ENCODE results near the gene SDK1.

Gene SDK1

DNA sequence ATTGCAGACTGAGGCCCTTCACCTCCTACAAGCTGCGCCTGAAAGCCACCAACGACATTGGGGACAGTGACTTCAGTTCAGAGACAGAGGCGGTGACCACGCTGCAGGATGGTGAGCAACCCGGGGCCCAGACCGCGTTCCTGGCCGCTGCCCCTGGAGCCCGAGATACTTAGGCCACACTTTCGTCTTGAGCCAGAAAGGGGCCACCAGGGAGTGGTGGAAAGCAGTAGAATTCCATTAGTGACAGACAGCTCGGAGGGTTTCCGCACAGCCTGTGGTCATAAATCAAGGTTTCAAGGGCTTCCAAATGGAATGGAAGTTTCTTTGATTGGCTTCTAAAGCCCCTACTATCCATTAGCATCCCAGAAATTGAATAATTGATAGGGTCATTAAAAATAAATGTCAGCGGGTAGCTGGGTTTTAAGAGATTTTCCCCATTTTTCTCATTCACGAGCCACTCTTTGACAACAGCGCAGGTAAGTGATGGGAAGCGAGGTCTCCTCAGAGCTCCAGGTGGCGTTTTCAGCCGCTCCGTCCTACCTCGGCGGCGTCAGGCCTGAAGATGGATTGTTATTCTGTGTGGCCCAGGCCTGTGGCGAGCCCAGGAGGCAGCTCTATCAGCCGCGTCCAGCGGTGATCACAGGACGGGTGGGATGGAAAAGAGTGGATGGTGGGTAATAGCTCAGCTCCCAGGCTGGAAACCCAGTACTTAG is 857.5 kb downstream of the SDK1 start:
- Histone ChIP-seq H2BK120ac (ENCODE audit: low read depth, low read length) (no peak overlapping the region), H2BK12ac (ENCODE audit: low read length in 2 of 2) (no peak overlapping the region), H3K4me1 (ENCODE audit: control insufficient read depth, insufficient read depth, low read depth, low read length) (peaks cover 4% of the 10 kb centered on the region), H4K91ac (ENCODE audit: low read length) (no peak overlapping the region), H2BK15ac (ENCODE audit: low read depth, poor library complexity, severe bottlenecking) (no peak overlapping the region), H3K4me3 (ENCODE audit: insufficient read depth in 1 of 2, low read depth in 1 of 2, low read length in 2 of 2) (no peak overlapping the region), H3K14ac (ENCODE audit: low read length in 2 of 2) (no peak overlapping the region), H3K23ac (ENCODE audit: low read length in 2 of 2) (no peak overlapping the region), H3K4ac (ENCODE audit: low read depth in 1 of 2, low read length in 2 of 2) (no peak overlapping the region), H3K9ac (ENCODE audit: low read length) (no peak overlapping the region), H3K36me3 (ENCODE audit: control insufficient read depth in 1 of 2, insufficient read depth in 2 of 2, low read depth in 1 of 2, low read length in 2 of 2) (peaks cover 0 to 10% of the 10 kb centered on the region in 2 experiments), H3K9me3 (ENCODE audit: control insufficient read depth, low read length) (no peaks in the 10 kb centered on the region), H2BK5ac (ENCODE audit: low read depth, low read length, poor library complexity, severe bottlenecking) (no peak overlapping the region), H2AK5ac (ENCODE audit: low read length, severe bottlenecking) (no peak overlapping the region), H3K4me2 (ENCODE audit: low read length, poor library complexity, severe bottlenecking) (no peak overlapping the region), H4K8ac (ENCODE audit: low read length) (no peak overlapping the region), H3K27ac (ENCODE audit: low read length, poor library complexity, severe bottlenecking) (no peak overlapping the region), H3K79me1 (replicated peaks; ENCODE audit: low read length, poor library complexity, severe bottlenecking) (no peaks in the 10 kb centered on the region), H3K18ac (ENCODE audit: low read depth in 1 of 2, low read length in 2 of 2) (no peak overlapping the region), H2AFZ (ENCODE audit: low read depth, low read length) (no peak overlapping the region), H3K27me3 (ENCODE audit: control insufficient read depth in 1 of 2, insufficient read depth in 1 of 2, low read length in 2 of 2) (no peaks in the 10 kb centered on the region)
- DNase-seq = no peak
- WGBS = 92% methylated on average over 20 of the region's 27 CpGs

DNA sequence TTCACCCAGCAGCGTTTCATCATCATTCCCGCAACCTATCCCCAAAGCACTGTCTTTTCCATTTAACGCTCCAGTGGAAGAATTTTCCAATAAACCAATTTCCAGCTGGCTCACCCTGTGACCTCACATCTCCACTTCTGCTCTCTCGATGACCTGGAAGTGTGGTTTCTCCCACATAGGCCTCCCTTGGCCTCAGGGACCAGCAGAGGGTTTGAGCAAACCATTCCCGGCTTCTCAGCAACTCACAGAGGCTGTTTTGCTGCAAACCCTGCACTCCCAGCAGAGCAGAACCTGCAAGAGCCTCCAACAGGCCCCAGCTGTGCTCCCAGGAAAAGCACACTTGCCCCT is 858.1 kb downstream of the SDK1 start:
- H3K9ac ChIP-seq (ENCODE audit: low read length) = no peak overlapping the region
- H3K79me1 ChIP-seq (replicated peaks; ENCODE audit: low read length, poor library complexity, severe bottlenecking) = no peaks in the 10 kb centered on the region
- no peak overlapping the region for H4K8ac ChIP-seq (ENCODE audit: low read length)
- H2AFZ ChIP-seq (ENCODE audit: low read depth, low read length) = no peak overlapping the region
- H3K23ac ChIP-seq (ENCODE audit: low read length in 2 of 2) = no peak overlapping the region
- DNase-seq = no peak
- 78% methylated on average over 5 of the region's 5 CpGs for WGBS
- no peak overlapping the region for H2BK12ac ChIP-seq (ENCODE audit: low read length in 2 of 2)
- H3K4me2 ChIP-seq (ENCODE audit: low read length, poor library complexity, severe bottlenecking) = no peak overlapping the region
- H2BK120ac ChIP-seq (ENCODE audit: low read depth, low read length) = no peak overlapping the region
- H3K9me3 ChIP-seq (ENCODE audit: control insufficient read depth, low read length) = no peaks in the 10 kb centered on the region
- peaks cover 4% of the 10 kb centered on the region for H3K4me1 ChIP-seq (ENCODE audit: control insufficient read depth, insufficient read depth, low read depth, low read length)
- H2AK5ac ChIP-seq (ENCODE audit: low read length, severe bottlenecking) = no peak overlapping the region
- H3K4ac ChIP-seq (ENCODE audit: low read depth in 1 of 2, low read length in 2 of 2) = no peak overlapping the region
- peaks cover 0 to 11% of the 10 kb centered on the region in 2 experiments for H3K36me3 ChIP-seq (ENCODE audit: control insufficient read depth in 1 of 2, insufficient read depth in 2 of 2, low read depth in 1 of 2, low read length in 2 of 2)
- no peak overlapping the region for H4K91ac ChIP-seq (ENCODE audit: low read length)
- H3K27me3 ChIP-seq (ENCODE audit: control insufficient read depth in 1 of 2, insufficient read depth in 1 of 2, low read length in 2 of 2) = no peaks in the 10 kb centered on the region
- H3K4me3 ChIP-seq (ENCODE audit: insufficient read depth in 1 of 2, low read depth in 1 of 2, low read length in 2 of 2) = no peak overlapping the region
- no peak overlapping the region for H3K18ac ChIP-seq (ENCODE audit: low read depth in 1 of 2, low read length in 2 of 2)
- H3K27ac ChIP-seq (ENCODE audit: low read length, poor library complexity, severe bottlenecking) = no peak overlapping the region
- no peak overlapping the region for H2BK15ac ChIP-seq (ENCODE audit: low read depth, poor library complexity, severe bottlenecking)
- no peak overlapping the region for H2BK5ac ChIP-seq (ENCODE audit: low read depth, low read length, poor library complexity, severe bottlenecking)
- no peak overlapping the region for H3K14ac ChIP-seq (ENCODE audit: low read length in 2 of 2)

DNA sequence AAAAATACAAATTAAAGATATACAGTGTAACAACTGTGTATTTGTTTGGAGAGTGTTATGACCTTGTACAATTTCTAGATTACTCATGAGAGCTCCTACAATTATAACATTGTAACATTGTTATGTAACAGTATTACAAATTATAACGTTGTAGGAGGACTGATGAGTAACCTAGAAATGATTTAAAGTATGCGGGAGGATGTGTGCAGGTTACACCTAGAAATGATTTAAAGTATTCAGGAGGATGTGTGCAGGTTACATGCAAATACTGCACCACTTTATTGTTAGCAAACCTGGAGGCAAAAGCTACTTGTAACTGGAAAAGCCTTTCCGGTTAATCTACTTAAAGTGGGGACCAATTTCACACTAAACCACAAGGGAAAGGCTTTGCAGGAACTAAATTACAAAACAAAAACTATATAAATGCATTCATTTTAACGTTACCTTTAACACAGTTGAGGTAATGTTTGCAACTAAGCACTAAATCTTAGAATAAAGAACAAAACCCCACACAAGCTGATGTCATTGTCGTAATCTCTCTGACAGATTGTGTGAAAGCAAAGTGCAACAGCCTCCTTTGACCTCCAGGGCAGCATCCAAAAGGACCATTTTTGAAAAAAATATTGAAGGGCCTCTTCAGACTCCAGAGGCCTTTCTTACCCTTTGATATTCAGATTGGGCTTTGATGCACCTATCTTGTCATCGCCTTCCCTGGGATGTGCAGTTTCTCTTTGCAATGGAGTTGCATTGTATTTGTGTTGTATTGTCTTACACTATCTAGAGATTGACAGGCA is 858.9 kb downstream of the SDK1 start:
- H3K9me3 ChIP-seq (ENCODE audit: control insufficient read depth, low read length) = no peaks in the 10 kb centered on the region
- H2AK5ac ChIP-seq (ENCODE audit: low read length, severe bottlenecking) = no peak overlapping the region
- no peak overlapping the region for H3K23ac ChIP-seq (ENCODE audit: low read length in 2 of 2)
- H3K14ac ChIP-seq (ENCODE audit: low read length in 2 of 2) = no peak overlapping the region
- peaks cover 4% of the 10 kb centered on the region for H3K4me1 ChIP-seq (ENCODE audit: control insufficient read depth, insufficient read depth, low read depth, low read length)
- H2BK5ac ChIP-seq (ENCODE audit: low read depth, low read length, poor library complexity, severe bottlenecking) = no peak overlapping the region
- H3K27me3 ChIP-seq (ENCODE audit: control insufficient read depth in 1 of 2, insufficient read depth in 1 of 2, low read length in 2 of 2) = no peaks in the 10 kb centered on the region
- H2AFZ ChIP-seq (ENCODE audit: low read depth, low read length) = no peak overlapping the region
- no peak overlapping the region for H4K91ac ChIP-seq (ENCODE audit: low read length)
- H4K8ac ChIP-seq (ENCODE audit: low read length) = no peak overlapping the region
- H3K36me3 ChIP-seq (ENCODE audit: control insufficient read depth in 1 of 2, insufficient read depth in 2 of 2, low read depth in 1 of 2, low read length in 2 of 2) = peaks cover 0 to 15% of the 10 kb centered on the region in 2 experiments
- no peak overlapping the region for H3K4me3 ChIP-seq (ENCODE audit: insufficient read depth in 1 of 2, low read depth in 1 of 2, low read length in 2 of 2)
- no peak overlapping the region for H3K18ac ChIP-seq (ENCODE audit: low read depth in 1 of 2, low read length in 2 of 2)
- DNase-seq = no peak
- no peaks in the 10 kb centered on the region for H3K79me1 ChIP-seq (replicated peaks; ENCODE audit: low read length, poor library complexity, severe bottlenecking)
- H3K27ac ChIP-seq (ENCODE audit: low read length, poor library complexity, severe bottlenecking) = no peak overlapping the region
- H2BK120ac ChIP-seq (ENCODE audit: low read depth, low read length) = no peak overlapping the region
- H2BK12ac ChIP-seq (ENCODE audit: low read length in 2 of 2) = no peak overlapping the region
- H3K9ac ChIP-seq (ENCODE audit: low read length) = no peak overlapping the region
- H2BK15ac ChIP-seq (ENCODE audit: low read depth, poor library complexity, severe bottlenecking) = no peak overlapping the region
- WGBS = 80% methylated on average over 6 of the region's 6 CpGs
- H3K4me2 ChIP-seq (ENCODE audit: low read length, poor library complexity, severe bottlenecking) = no peak overlapping the region
- no peak overlapping the region for H3K4ac ChIP-seq (ENCODE audit: low read depth in 1 of 2, low read length in 2 of 2)

DNA sequence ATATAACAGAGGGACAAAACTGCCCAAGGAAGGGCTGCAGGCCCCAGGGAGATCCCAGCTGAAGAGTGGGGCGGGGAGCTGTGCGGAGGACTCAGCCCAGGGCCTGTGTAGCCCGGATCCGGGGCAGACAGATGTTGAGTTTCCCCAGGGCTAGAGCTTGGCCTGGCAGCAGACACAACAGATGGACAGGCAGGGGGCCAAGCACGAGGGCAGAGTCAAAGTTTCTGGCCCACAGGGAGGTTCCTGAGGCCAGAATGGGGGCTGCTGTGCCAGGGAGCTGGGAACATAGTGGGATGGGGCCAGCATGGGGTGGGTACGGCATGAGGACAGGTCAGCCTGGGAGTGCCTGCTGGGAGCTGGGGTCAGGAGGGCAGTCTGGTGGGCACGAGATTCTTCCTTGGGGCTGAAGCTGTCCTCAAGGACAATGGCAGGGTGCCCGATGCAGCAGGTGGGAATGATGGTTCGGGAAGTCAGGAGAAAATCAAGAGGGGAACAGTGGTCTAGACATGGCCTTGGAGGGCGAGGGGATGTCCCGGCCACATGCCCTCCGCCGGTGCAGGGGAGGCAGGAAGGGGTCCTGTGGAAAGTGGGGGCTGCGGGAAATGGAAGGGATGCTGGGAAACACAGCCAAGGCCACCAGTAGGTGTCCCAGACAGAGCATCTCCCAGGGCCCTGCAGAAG is 862.0 kb downstream of the SDK1 start:
- H2AFZ ChIP-seq (ENCODE audit: low read depth, low read length) = no peak overlapping the region
- H3K4me1 ChIP-seq (ENCODE audit: control insufficient read depth, insufficient read depth, low read depth, low read length) = peaks cover 4% of the 10 kb centered on the region
- no peak overlapping the region for H4K8ac ChIP-seq (ENCODE audit: low read length)
- no peaks in the 10 kb centered on the region for H3K27me3 ChIP-seq (ENCODE audit: control insufficient read depth in 1 of 2, insufficient read depth in 1 of 2, low read length in 2 of 2)
- H3K27ac ChIP-seq (ENCODE audit: low read length, poor library complexity, severe bottlenecking) = no peak overlapping the region
- no peak overlapping the region for H3K23ac ChIP-seq (ENCODE audit: low read length in 2 of 2)
- H2BK12ac ChIP-seq (ENCODE audit: low read length in 2 of 2) = no peak overlapping the region
- no peak overlapping the region for H2BK5ac ChIP-seq (ENCODE audit: low read depth, low read length, poor library complexity, severe bottlenecking)
- H3K18ac ChIP-seq (ENCODE audit: low read depth in 1 of 2, low read length in 2 of 2) = no peak overlapping the region
- 88% methylated on average over 14 of the region's 14 CpGs for WGBS
- no peak overlapping the region for H4K91ac ChIP-seq (ENCODE audit: low read length)
- no peak for DNase-seq
- H3K4ac ChIP-seq (ENCODE audit: low read depth in 1 of 2, low read length in 2 of 2) = no peak overlapping the region
- no peak overlapping the region for H2AK5ac ChIP-seq (ENCODE audit: low read length, severe bottlenecking)
- no peak overlapping the region for H2BK15ac ChIP-seq (ENCODE audit: low read depth, poor library complexity, severe bottlenecking)
- no peak overlapping the region for H3K9ac ChIP-seq (ENCODE audit: low read length)
- H3K79me1 ChIP-seq (replicated peaks; ENCODE audit: low read length, poor library complexity, severe bottlenecking) = no peaks in the 10 kb centered on the region
- no peak overlapping the region for H2BK120ac ChIP-seq (ENCODE audit: low read depth, low read length)
- peaks cover 0 to 22% of the 10 kb centered on the region in 2 experiments for H3K36me3 ChIP-seq (ENCODE audit: control insufficient read depth in 1 of 2, insufficient read depth in 2 of 2, low read depth in 1 of 2, low read length in 2 of 2)
- no peak overlapping the region for H3K4me2 ChIP-seq (ENCODE audit: low read length, poor library complexity, severe bottlenecking)
- no peaks in the 10 kb centered on the region for H3K9me3 ChIP-seq (ENCODE audit: control insufficient read depth, low read length)
- H3K4me3 ChIP-seq (ENCODE audit: insufficient read depth in 1 of 2, low read depth in 1 of 2, low read length in 2 of 2) = no peak overlapping the region
- no peak overlapping the region for H3K14ac ChIP-seq (ENCODE audit: low read length in 2 of 2)

Data from mesenchymal stem cell (in vitro differentiated cells and primary cell).